ENCODE data around the gene USP32. TPM values are rescaled to one million over a fixed set of nuclear protein-coding genes. Genes with fewer than 3 reads are reported as not detected.

Gene USP32
- total and polyA plus RNA-seq, 2 donors (not counting 1 experiment from before 2014, with no cell fraction given): 7.7 to 48.8 TPM

GRCh38 chr17:60134396-60135150 is 257.4 kb downstream of the USP32 start:
- no peak for ATAC-seq (ENCODE audit: low read depth)
- Mint-ChIP-seq H3K27me3 (no peaks in the 10 kb centered on the region), H3K9me3 (ENCODE audit: insufficient read depth) (no peaks in the 10 kb centered on the region), H3K4me3 (peak overlapping the region; percentile 92), H3K27ac (peak overlapping the region; percentile 85), H3K4me1 (peaks cover 27% of the 10 kb centered on the region)
- Histone ChIP-seq H3K79me2 (ENCODE audit: control insufficient read depth, insufficient read depth, low read length) (no peaks in the 10 kb centered on the region), H3K9me3 (ENCODE audit: control extremely low read depth in 1 of 3, control insufficient read depth in 2 of 3, insufficient read depth in 1 of 3, low read length in 2 of 3) (peaks cover 0 to 18% (median 0%) of the 10 kb centered on the region in 3 donors), H2AFZ (ENCODE audit: insufficient read depth, low read depth, low read length, poor library complexity, severe bottlenecking) (peak overlapping the region; percentile 68), H3K9ac (ENCODE audit: low read length) (peak overlapping the region; percentile 69), H4K20me1 (ENCODE audit: control insufficient read depth, insufficient read depth, low read length, poor library complexity, severe bottlenecking) (no peaks in the 10 kb centered on the region), H3K4me3 (ENCODE audit: control extremely low read depth in 1 of 5, extremely low read depth in 1 of 5, insufficient read depth in 1 of 5, low read depth in 2 of 5, low read length in 4 of 5) (peak overlapping the region; percentile 59 to 85 (median 72)), H3K36me3 (replicated peaks in 1 of 2; ENCODE audit: control extremely low read depth in 1 of 2, control insufficient read depth in 1 of 2, extremely low read depth in 1 of 2, insufficient read depth in 2 of 2, low read length in 1 of 2) (peaks cover 0 to 4% of the 10 kb centered on the region in 2 experiments), H3K27me3 (replicated peaks in 1 of 4; ENCODE audit: control extremely low read depth in 1 of 4, control insufficient read depth in 3 of 4, insufficient read depth in 4 of 4, low read length in 3 of 4) (peaks cover 0 to 18% (median 8%) of the 10 kb centered on the region in 4 experiments), H3K4me1 (ENCODE audit: control insufficient read depth in 2 of 2, insufficient read depth in 2 of 2, low read length in 2 of 2) (peaks cover 20 to 29% of the 10 kb centered on the region in 2 donors), H3K27ac (ENCODE audit: low read length in 2 of 2) (no peak overlapping the region), H3K4me2 (replicated peaks; ENCODE audit: low read depth, low read length, poor library complexity, severe bottlenecking) (peak overlapping the region; percentile 91)
- TF ChIP-seq EZH2 (IDR thresholded peaks at IDR 0.05; ENCODE audit: borderline replicate concordance, insufficient read depth, low read depth, low read length, poor library complexity, severe bottlenecking): no peak
- TF ChIP-seq, protein P1, sequence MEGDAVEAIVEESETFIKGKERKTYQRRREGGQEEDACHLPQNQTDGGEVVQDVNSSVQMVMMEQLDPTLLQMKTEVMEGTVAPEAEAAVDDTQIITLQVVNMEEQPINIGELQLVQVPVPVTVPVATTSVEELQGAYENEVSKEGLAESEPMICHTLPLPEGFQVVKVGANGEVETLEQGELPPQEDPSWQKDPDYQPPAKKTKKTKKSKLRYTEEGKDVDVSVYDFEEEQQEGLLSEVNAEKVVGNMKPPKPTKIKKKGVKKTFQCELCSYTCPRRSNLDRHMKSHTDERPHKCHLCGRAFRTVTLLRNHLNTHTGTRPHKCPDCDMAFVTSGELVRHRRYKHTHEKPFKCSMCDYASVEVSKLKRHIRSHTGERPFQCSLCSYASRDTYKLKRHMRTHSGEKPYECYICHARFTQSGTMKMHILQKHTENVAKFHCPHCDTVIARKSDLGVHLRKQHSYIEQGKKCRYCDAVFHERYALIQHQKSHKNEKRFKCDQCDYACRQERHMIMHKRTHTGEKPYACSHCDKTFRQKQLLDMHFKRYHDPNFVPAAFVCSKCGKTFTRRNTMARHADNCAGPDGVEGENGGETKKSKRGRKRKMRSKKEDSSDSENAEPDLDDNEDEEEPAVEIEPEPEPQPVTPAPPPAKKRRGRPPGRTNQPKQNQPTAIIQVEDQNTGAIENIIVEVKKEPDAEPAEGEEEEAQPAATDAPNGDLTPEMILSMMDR (IDR thresholded peaks at IDR 0.05): no peak
- WGBS (ENCODE audit: insufficient coverage): 23% methylated on average over 5 of the region's 16 CpGs
- intact Hi-C loops (cut with micrococcal nuclease): loop anchor here (10.0 kb wide), 2 partner anchors 50 to 470 kb away; partner anchors contain the start of gene PPM1D
- CTCF ChIA-PET: interaction anchor here (0.8 kb wide), 1 partner anchor 287 kb away, joined by 3 read pairs; no protein-coding TSS in a partner anchor
- DNase-seq: peak; percentile 36
- POLR2A ChIA-PET: interaction anchor here (0.6 kb wide), 1 partner anchor 60 kb away, joined by 4 read pairs; no protein-coding TSS in a partner anchor

DNA sequence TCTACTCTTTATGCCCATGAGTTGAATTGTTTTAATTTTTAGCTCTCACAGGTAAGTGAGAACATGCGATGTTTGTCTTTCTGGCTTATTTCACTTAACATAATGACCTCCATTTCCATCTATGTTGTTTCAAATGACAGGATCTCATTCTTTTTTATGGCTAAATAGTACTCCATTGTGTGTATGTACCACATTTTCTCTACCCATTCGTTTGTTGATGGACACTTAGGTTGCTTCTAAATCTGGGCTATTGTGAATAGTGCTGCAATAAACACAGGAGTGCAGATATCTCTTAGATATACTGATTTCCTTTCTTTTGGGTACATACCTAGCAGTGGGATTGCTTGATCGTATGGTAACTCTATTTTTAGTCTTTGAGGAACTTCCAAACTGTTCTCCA is 261.5 kb downstream of the USP32 start:
- Histone ChIP-seq H2AFZ (ENCODE audit: insufficient read depth, low read depth, low read length, poor library complexity, severe bottlenecking) (no peak overlapping the region), H3K4me1 (ENCODE audit: control insufficient read depth in 2 of 2, insufficient read depth in 2 of 2, low read length in 2 of 2) (peaks cover 11 to 17% of the 10 kb centered on the region in 2 donors), H3K9me3 (ENCODE audit: control extremely low read depth in 1 of 3, control insufficient read depth in 2 of 3, insufficient read depth in 1 of 3, low read length in 2 of 3) (peaks cover 0 to 2% (median 0%) of the 10 kb centered on the region in 3 donors), H3K9ac (ENCODE audit: low read length) (no peak overlapping the region), H3K27me3 (replicated peaks in 1 of 4; ENCODE audit: control extremely low read depth in 1 of 4, control insufficient read depth in 3 of 4, insufficient read depth in 4 of 4, low read length in 3 of 4) (peaks cover 0 to 6% (median 2%) of the 10 kb centered on the region in 4 experiments), H3K27ac (ENCODE audit: low read length in 2 of 2) (no peak overlapping the region), H4K20me1 (ENCODE audit: control insufficient read depth, insufficient read depth, low read length, poor library complexity, severe bottlenecking) (no peaks in the 10 kb centered on the region), H3K79me2 (ENCODE audit: control insufficient read depth, insufficient read depth, low read length) (no peaks in the 10 kb centered on the region), H3K4me2 (replicated peaks; ENCODE audit: low read depth, low read length, poor library complexity, severe bottlenecking) (no peak overlapping the region), H3K36me3 (replicated peaks in 1 of 2; ENCODE audit: control extremely low read depth in 1 of 2, control insufficient read depth in 1 of 2, extremely low read depth in 1 of 2, insufficient read depth in 2 of 2, low read length in 1 of 2) (peaks cover 0 to 4% of the 10 kb centered on the region in 2 experiments), H3K4me3 (ENCODE audit: control extremely low read depth in 1 of 5, extremely low read depth in 1 of 5, insufficient read depth in 1 of 5, low read depth in 2 of 5, low read length in 4 of 5) (no peak overlapping the region)
- intact Hi-C loops (cut with micrococcal nuclease): loop anchor here (10.0 kb wide), 2 partner anchors 46 to 474 kb away; partner anchors contain the start of gene PPM1D
- Mint-ChIP-seq H3K4me3 (no peak overlapping the region), H3K27me3 (peaks cover 11% of the 10 kb centered on the region), H3K27ac (no peak overlapping the region), H3K9me3 (ENCODE audit: insufficient read depth) (no peaks in the 10 kb centered on the region), H3K4me1 (peaks cover 15% of the 10 kb centered on the region)
- DNase-seq (no peak), ATAC-seq (ENCODE audit: low read depth) (no peak)
- POLR2A ChIA-PET: no interaction called here
- no peak for TF ChIP-seq EZH2 (IDR thresholded peaks at IDR 0.05; ENCODE audit: borderline replicate concordance, insufficient read depth, low read depth, low read length, poor library complexity, severe bottlenecking)
- TF ChIP-seq, protein P1 (IDR thresholded peaks at IDR 0.05): no peak
- WGBS (ENCODE audit: insufficient coverage): no CpG with 5 or more reads among the region's 3 CpGs
- CTCF ChIA-PET: no interaction called here

All from B cell (primary cell).